SK-N-MC (cell line): ENCODE data around the gene ERG.

Experiments
- EZH2 ChIP-seq: fragments of 200-600 bp; sonication (generic); IDR thresholded peaks from one replicate; pipeline ENCODE4 v1.6.1; 2017; ENCODE audit warnings: antibody characterized with exemption
- FOXP2 ChIP-seq: optimal IDR thresholded peaks from 2 replicates; pipeline ENCODE3; 2011; ENCODE audit warnings: mild to moderate bottlenecking, moderate library complexity; ENCODE audit not compliant: insufficient read depth; ENCODE audit errors: extremely low read length, control extremely low read depth
- POLR2AphosphoS5 ChIP-seq: IDR thresholded peaks from 2 replicates; pipeline ENCODE4 v1.6.1; 2012; ENCODE audit warnings: mild to moderate bottlenecking, low read depth, low read length, borderline replicate concordance

DNA sequence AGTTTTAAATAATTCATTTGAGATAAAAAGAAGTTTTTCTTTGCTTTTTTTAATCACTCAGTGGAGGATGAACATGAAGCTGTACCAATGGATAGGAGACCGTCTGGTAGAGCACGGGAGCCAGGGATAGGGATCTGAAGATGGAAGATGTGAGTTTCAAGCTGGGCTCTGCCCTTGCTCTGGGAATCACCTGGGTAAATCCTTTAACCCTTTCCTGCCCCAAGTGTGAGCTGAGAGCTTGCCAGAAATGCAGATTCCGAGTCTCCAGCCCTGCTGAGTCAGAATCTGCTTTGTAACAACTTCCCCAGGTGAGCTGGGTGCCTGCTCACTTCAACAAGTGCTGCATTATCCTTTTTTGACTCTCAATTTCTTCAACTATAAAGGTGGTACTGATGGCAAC lies 44.1 kb downstream of the ERG start:
- no peak for TF ChIP-seq POLR2AphosphoS5
- TF ChIP-seq EZH2, result no peak
- no peak for TF ChIP-seq FOXP2
